Subcutaneous adipose tissue (tissue), 4 donors: ENCODE measurements around the gene ALDH4A1. TPM values are rescaled to one million over a fixed set of nuclear protein-coding genes. Genes with fewer than 3 reads are reported as not detected.

ENCODE experiments used
- total RNA-seq, 4 donors: library from RNA; depleted of rRNA; stranded (reverse); fragments of >200 nt; gene quantifications; one replicate each; pipeline ENCODE4 v1.1.0, GENCODE V29; 2016
- TF ChIP-seq, protein P1 (sequence below): fragments of 450-650 bp; IDR thresholded peaks from one replicate; pipeline ENCODE4 v1.5.1; 2016; ENCODE audit warnings: low read depth, mild to moderate bottlenecking, control low read depth, antibody characterized with exemption, moderate library complexity

The ALDH4A1 gene
- total RNA-seq, 4 donors from 2014 or later, result 24.1 to 167 (median 49.8) TPM

DNA sequence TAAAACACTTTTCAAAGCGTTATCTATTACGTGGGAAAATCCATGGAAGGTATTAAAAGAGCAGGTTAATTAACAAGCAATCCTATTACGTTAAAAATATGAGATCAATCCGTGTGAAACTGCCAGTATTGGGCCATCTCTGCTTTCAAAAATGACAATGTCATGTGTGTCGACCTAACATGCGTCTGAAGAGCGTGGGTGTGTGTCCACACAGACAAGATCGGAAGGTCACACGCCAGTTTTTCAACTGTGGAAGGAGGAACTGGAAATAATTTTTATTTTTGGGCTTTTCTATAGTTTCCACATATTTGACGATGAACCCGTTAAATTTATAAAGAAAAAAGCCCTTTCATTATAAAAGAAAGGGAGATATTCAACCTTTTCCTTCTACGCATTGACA, 17.6 kb upstream of the ALDH4A1 start:
- TF ChIP-seq, protein P1, sequence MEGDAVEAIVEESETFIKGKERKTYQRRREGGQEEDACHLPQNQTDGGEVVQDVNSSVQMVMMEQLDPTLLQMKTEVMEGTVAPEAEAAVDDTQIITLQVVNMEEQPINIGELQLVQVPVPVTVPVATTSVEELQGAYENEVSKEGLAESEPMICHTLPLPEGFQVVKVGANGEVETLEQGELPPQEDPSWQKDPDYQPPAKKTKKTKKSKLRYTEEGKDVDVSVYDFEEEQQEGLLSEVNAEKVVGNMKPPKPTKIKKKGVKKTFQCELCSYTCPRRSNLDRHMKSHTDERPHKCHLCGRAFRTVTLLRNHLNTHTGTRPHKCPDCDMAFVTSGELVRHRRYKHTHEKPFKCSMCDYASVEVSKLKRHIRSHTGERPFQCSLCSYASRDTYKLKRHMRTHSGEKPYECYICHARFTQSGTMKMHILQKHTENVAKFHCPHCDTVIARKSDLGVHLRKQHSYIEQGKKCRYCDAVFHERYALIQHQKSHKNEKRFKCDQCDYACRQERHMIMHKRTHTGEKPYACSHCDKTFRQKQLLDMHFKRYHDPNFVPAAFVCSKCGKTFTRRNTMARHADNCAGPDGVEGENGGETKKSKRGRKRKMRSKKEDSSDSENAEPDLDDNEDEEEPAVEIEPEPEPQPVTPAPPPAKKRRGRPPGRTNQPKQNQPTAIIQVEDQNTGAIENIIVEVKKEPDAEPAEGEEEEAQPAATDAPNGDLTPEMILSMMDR, result no peak

DNA sequence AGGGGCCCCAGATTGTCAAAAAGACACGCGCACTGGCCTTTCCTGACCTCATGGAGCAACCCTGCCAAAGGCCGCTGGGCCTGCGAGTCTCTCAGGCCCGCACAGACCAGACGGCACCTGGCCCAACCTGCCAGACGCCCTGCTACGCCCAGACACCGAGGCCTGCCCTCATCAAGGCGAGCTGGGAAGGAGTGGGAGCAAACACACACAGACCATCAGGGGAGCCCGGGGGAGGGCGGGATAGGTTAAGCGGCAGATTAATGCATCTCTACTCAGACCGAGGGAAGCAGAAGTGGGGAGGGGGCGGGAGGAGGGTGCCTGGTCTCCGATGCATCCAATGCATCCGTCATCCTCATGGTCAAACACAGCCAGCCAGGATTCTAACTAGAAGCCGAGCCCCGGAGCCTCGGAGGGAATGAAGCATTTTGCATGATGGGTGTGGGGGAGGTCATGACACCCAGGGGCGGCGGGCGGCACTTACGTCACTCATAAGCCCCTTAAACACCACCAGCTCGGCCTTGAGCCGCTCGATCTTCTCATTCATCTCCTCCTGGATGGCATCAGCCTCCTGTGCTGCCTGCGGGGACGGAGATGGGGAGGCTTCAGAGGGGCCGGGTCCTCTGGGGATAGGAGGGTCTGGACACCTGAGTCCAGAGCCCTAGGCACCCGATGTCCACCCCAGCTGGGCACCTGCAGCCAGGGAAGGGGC, 17.0 kb upstream of the ALDH4A1 start:
- TF ChIP-seq, protein P1, result no peak

DNA sequence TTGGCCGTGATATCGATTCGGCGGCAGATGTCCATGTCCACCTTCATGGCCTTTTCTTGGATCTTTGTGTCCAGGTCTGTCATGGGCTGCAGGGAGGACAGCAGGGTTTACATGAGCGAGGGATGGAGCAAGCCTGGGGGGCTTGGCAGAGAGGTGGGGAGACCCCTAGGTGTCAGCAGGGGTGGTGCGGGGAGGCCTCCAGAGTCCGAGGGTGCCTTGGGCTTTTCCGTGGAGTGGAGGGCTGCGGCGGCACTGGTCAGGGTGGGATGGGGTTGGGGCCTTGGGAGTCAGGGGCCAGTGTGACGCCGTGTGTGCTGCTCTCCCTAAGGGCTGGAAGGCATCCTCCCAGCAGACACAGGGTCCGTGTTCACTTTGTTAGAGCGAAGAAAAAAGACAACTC, 16.1 kb upstream of the ALDH4A1 start:
- TF ChIP-seq, protein P1, result no peak

DNA sequence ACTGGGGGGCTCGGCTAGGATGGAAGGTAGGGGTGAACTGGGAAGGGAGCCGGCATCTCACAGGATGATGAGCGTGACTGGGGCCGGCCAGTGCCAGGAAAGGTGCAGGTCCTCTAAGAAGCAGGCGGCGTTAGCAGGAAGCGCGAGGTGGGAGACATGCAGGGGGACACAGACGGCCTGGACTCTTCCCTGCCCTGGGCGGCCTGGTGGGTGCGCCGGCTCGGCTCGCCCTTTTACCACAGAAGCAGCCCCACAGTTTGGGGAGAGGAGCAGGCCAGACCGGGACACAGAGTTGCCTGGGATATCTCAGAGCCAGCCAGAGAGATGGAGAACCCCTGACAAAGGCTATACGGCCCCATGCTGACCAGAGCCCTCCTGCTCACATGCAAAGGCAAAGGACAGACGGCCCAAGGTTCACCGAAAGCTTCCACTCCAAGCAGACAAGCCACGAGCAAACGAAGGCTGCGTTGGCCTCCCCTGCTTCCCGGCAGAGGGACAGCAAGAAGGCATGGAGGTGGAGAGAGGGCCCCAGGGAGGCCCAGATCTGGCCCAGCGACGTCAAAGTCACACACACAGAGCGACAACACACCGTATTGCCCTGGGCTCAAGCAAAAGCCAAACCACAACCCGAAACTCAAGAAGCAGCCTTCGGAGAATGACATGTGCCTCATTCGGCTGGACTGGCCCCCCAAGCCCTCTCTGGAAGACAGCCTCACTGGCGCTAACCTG, 14.9 kb upstream of the ALDH4A1 start:
- TF ChIP-seq, protein P1, result no peak

DNA sequence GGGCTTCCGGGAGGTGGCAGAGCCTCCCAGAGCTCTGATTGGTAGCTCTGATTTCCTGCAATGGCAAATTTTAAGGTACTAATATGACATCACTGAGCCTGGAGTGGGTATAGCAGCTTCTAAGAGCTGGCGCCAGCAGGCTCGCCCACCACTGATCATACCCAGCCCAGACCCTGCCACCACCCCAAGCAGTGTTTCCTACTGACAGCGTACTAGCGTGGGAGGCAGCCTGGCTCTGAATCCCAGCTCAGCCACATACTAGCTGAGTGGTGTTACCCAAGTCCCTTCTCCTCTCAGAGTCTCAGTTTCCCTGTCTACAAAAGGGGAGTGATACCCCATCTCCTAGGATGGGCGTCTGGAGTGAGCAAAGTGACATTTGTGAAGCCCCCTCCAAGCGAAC, 13.0 kb upstream of the ALDH4A1 start:
- TF ChIP-seq, protein P1, result no peak

DNA sequence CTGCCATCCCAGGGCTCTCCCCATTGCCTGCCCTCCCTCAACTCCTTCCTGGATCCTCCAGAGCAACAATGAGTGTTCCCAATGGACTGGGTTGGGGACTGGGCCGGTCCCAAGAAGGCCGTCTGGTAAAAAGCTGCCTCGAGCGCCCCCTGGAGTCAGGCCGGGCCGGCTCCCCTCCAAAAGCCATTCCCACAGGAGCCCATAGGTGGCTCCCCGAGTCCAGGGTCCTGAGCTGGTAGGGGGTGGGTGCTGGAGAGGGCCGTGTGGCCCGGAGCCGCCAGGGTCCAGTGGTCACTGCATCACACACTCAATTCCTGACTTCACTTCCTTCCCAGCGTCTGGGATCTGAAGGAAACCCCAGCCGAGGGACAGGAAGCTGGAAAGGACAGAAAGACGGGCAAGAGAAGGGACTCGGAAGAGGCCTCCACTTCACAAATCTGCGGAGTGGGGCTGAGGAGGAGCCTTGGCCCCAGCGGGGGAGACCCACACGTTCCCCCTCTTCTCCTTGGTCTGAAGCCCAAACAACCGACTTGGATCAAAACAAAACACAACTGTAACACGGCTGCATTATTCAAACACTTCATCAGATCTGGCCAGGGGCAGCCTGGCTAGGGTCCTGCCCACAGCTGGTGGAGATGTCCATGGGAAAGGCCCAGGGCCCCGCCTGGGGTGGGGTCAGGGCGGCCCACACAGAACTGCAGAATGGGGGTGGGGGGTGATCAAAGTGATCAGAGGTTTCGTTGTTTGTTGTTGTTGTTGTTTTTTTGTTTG, 10.9 kb upstream of the ALDH4A1 start:
- TF ChIP-seq, protein P1, result no peak

DNA sequence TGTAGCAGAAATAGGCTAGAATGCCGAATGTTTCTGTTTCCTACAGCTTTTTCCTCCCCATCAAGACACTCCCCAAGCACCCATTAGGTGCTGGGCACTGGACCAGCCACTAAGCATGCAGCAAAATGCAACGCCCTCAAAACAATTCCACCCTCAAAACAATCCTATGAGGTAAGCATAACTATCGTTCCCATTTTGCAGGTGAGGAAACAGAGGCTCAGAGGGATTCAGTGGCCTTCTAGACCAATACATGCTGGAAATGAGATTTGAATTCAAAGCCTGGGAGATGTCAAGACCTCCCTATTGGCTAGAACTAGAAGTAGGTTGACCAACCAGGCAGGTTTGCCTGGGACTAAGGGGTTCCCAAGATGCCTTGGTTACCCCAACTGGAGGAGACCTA, 10.2 kb upstream of the ALDH4A1 start:
- TF ChIP-seq, protein P1, result no peak
